H9 (cell line): ENCODE results near the gene SHISA9. TPM values are rescaled to one million over a fixed set of nuclear protein-coding genes. Genes with fewer than 3 reads are reported as not detected.
A peak's percentile ranks its signal among the peaks of the same experiment; 100 is the strongest.

Experiments used
- DNase-seq: peaks from one replicate; pipeline ENCODE4 v3.0.0-alpha.2; 2017
- H2AFZ ChIP-seq: one replicate; pipeline ENCODE4 v1.6.1; 2013; ENCODE audit warnings: mild to moderate bottlenecking, low read length, control low read depth, moderate library complexity
- H2AK5ac ChIP-seq: 2 replicates; pipeline ENCODE4 v1.6.1; 2013; ENCODE audit warnings: low read length, control low read depth, mixed read lengths; ENCODE audit not compliant: insufficient read length
- H2BK120ac ChIP-seq: one replicate; pipeline ENCODE4 v1.6.1; 2013; ENCODE audit warnings: low read depth, mild to moderate bottlenecking, low read length, control low read depth, inconsistent platforms; ENCODE audit not compliant: poor library complexity, severe bottlenecking
- H2BK12ac ChIP-seq: 2 replicates; pipeline ENCODE4 v1.6.1; 2013; ENCODE audit warnings: low read length, control low read depth, mixed read lengths, low read depth; ENCODE audit not compliant: insufficient read length
- H2BK15ac ChIP-seq: 2 replicates; pipeline ENCODE4 v1.6.1; 2013; ENCODE audit warnings: low read depth, low read length, control low read depth
- H2BK20ac ChIP-seq: one replicate; pipeline ENCODE4 v1.6.1; 2013; ENCODE audit warnings: low read depth, mild to moderate bottlenecking, low read length, control low read depth, inconsistent platforms; ENCODE audit not compliant: poor library complexity, severe bottlenecking
- H2BK5ac ChIP-seq: 2 replicates; pipeline ENCODE4 v1.6.1; 2013; ENCODE audit warnings: low read length, control low read depth, mixed read lengths; ENCODE audit not compliant: insufficient read length
- H3K14ac ChIP-seq: 2 replicates; pipeline ENCODE4 v1.6.1; 2013; ENCODE audit warnings: low read length, control low read depth; ENCODE audit not compliant: insufficient read depth
- H3K18ac ChIP-seq: 2 replicates; pipeline ENCODE4 v1.6.1; 2013; ENCODE audit warnings: low read depth, mild to moderate bottlenecking, mixed read lengths, low read length, control low read depth; ENCODE audit not compliant: insufficient read length
- H3K23ac ChIP-seq: 2 replicates; pipeline ENCODE4 v1.6.1; 2013; ENCODE audit warnings: low read length, control low read depth, mixed read lengths, low read depth; ENCODE audit not compliant: insufficient read length
- H3K23me2 ChIP-seq: 2 replicates; pipeline ENCODE4 v1.6.1; 2013; ENCODE audit warnings: low read depth, mild to moderate bottlenecking, mixed read lengths, low read length, control low read depth; ENCODE audit not compliant: insufficient read length, poor library complexity, severe bottlenecking
- H3K27ac ChIP-seq: 2 replicates; pipeline ENCODE4 v1.5.1; 2013; ENCODE audit warnings: low read length, control low read depth, mixed read lengths, low read depth; ENCODE audit not compliant: insufficient read length
- H3K27me3 ChIP-seq: 2 replicates; pipeline ENCODE4 v1.6.1; 2013; ENCODE audit warnings: low read length, control low read depth, inconsistent platforms; ENCODE audit not compliant: insufficient read depth
- H3K4ac ChIP-seq: 2 replicates; pipeline ENCODE4 v1.6.1; 2013; ENCODE audit warnings: low read depth, mild to moderate bottlenecking, control low read depth, inconsistent platforms, low read length, moderate library complexity
- H3K4me1 ChIP-seq: 2 replicates; pipeline ENCODE4 v1.6.1; 2013; ENCODE audit warnings: low read length, control low read depth, inconsistent platforms; ENCODE audit not compliant: insufficient read depth
- H3K4me2 ChIP-seq: 2 replicates; pipeline ENCODE4 v1.6.1; 2013; ENCODE audit warnings: low read length, control low read depth, mixed read lengths; ENCODE audit not compliant: insufficient read length, insufficient read depth
- H3K56ac ChIP-seq: 2 replicates; pipeline ENCODE4 v1.6.1; 2013; ENCODE audit warnings: low read depth, mild to moderate bottlenecking, mixed read lengths, low read length, control low read depth; ENCODE audit not compliant: insufficient read length
- H3K79me1 ChIP-seq: 2 replicates; pipeline ENCODE4 v1.6.1; 2013; ENCODE audit warnings: low read depth, mild to moderate bottlenecking, moderate library complexity, low read length, control low read depth, inconsistent platforms; ENCODE audit not compliant: insufficient read depth, poor library complexity, severe bottlenecking
- H3K79me2 ChIP-seq: 2 replicates; pipeline ENCODE4 v1.6.1; 2013; ENCODE audit warnings: low read length, control low read depth, inconsistent platforms; ENCODE audit not compliant: insufficient read depth
- H3K9ac ChIP-seq: 2 replicates; pipeline ENCODE4 v1.6.1; 2013; ENCODE audit warnings: low read length, control low read depth, mixed read lengths; ENCODE audit not compliant: insufficient read length; ENCODE audit errors: extremely low read depth
- H3K9me3 ChIP-seq: one replicate; pipeline ENCODE4 v1.6.1; 2013; ENCODE audit warnings: low read depth, low read length, inconsistent platforms; ENCODE audit not compliant: control insufficient read depth
- H3T11ph ChIP-seq: one replicate; pipeline ENCODE4 v1.6.1; 2013; ENCODE audit warnings: mild to moderate bottlenecking, low read length, control low read depth, inconsistent platforms
- H4K20me1 ChIP-seq: one replicate; pipeline ENCODE4 v1.6.1; 2013; ENCODE audit not compliant: control insufficient read depth, insufficient read length, insufficient read depth
- H4K5ac ChIP-seq: 2 replicates; pipeline ENCODE4 v1.6.1; 2013; ENCODE audit warnings: low read depth, mild to moderate bottlenecking, mixed read lengths, low read length, control low read depth; ENCODE audit not compliant: insufficient read length
- H4K8ac ChIP-seq: replicated peaks from 2 replicates; pipeline ENCODE4 v1.6.1; 2013; ENCODE audit warnings: low read length, control low read depth, mixed read lengths, low read depth; ENCODE audit not compliant: insufficient read length
- H4K91ac ChIP-seq: 2 replicates; pipeline ENCODE4 v1.6.1; 2013; ENCODE audit warnings: low read depth, mild to moderate bottlenecking, moderate library complexity, mixed read lengths, low read length, control low read depth; ENCODE audit not compliant: insufficient read length
- H3K27ac Mint-ChIP-seq, 3 experiments: 2 replicates in 2 of 3; 3 replicates in 1 of 3; pipeline ENCODE4 v1.8.0; 2020 to 2021; ENCODE audit warnings: mixed read lengths in 3 of 3, mild to moderate bottlenecking in 1 of 3, moderate library complexity in 1 of 3
- H3K27me3 Mint-ChIP-seq: 2 replicates; pipeline ENCODE4 v1.8.0; 2021; ENCODE audit warnings: low read depth, mild to moderate bottlenecking, moderate library complexity, mixed read lengths
- H3K36me3 Mint-ChIP-seq, 3 experiments: 2 replicates in 2 of 3; 3 replicates in 1 of 3; pipeline ENCODE4 v1.8.0; 2020 to 2021; ENCODE audit warnings: low read depth in 3 of 3, mixed read lengths in 3 of 3; ENCODE audit not compliant: insufficient read depth in 1 of 3
- H3K4me1 Mint-ChIP-seq, 2 experiments: 2 replicates each; pipeline ENCODE4 v1.8.0; 2020; ENCODE audit warnings: mixed read lengths in 2 of 2
- H3K4me3 Mint-ChIP-seq, 2 experiments: 2 replicates in 1 of 2; 3 replicates in 1 of 2; pipeline ENCODE4 v1.8.0; 2020 to 2021; ENCODE audit warnings: mild to moderate bottlenecking in 2 of 2, mixed read lengths in 2 of 2, moderate library complexity in 1 of 2
- H3K9me3 Mint-ChIP-seq, 2 experiments: 2 replicates in 1 of 2; 3 replicates in 1 of 2; pipeline ENCODE4 v1.8.0; 2020; ENCODE audit warnings: mild to moderate bottlenecking in 2 of 2, mixed read lengths in 2 of 2, moderate library complexity in 1 of 2
- WGBS: extraction: QIAGEN DNeasy Blood & Tissue Kit; methylation state at CpG from one replicate; pipeline ENCODE4 v1.1.7; 2013; ENCODE audit warnings: missing lambda C conversion rate, low lambda C conversion rate, mixed read lengths; ENCODE audit not compliant: insufficient read length; ENCODE audit errors: extremely low coverage; 5-methylcytosine and 5-hydroxymethylcytosine counted together
- total RNA-seq: library from RNA; stranded (reverse); gene quantifications from 2 replicates; pipeline ENCODE4 v1.2.1, GENCODE V29; 2021
- TF ChIP-seq, protein P1 (sequence below): fragments of 200-600 bp; sonication (generic); conservative IDR thresholded peaks from 3 replicates; pipeline ENCODE4 v1.8.0; 2021; ENCODE audit warnings: antibody characterized with exemption, mild to moderate bottlenecking

SHISA9 gene
- total RNA-seq, 1 experiment from 2014 or later = 7.0 TPM

DNA sequence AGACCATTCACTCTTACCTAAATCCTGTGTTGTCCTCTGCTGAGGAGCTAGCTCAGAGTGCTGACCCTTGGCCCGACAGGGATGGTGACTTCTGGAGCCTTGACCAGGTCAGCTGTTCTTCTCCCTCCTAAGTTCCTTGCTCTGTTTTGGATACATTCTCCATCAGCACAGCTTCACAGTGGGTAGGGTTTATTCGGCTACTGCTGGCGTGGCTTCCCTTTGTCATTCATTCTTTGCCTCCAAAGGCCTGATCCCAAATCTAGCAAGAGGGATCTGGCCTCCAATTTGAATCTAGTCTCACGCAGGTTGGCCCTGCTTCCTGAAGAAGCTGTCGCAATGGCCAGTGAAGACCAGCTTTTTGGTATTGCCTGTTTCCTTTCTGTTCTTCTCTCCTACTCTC is 116.6 kb downstream of the SHISA9 start:
- DNase-seq = peak; percentile 38

More for the DNA sequence above, 116.6 kb downstream of the SHISA9 start:
- TF ChIP-seq, protein P1, sequence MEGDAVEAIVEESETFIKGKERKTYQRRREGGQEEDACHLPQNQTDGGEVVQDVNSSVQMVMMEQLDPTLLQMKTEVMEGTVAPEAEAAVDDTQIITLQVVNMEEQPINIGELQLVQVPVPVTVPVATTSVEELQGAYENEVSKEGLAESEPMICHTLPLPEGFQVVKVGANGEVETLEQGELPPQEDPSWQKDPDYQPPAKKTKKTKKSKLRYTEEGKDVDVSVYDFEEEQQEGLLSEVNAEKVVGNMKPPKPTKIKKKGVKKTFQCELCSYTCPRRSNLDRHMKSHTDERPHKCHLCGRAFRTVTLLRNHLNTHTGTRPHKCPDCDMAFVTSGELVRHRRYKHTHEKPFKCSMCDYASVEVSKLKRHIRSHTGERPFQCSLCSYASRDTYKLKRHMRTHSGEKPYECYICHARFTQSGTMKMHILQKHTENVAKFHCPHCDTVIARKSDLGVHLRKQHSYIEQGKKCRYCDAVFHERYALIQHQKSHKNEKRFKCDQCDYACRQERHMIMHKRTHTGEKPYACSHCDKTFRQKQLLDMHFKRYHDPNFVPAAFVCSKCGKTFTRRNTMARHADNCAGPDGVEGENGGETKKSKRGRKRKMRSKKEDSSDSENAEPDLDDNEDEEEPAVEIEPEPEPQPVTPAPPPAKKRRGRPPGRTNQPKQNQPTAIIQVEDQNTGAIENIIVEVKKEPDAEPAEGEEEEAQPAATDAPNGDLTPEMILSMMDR = no peak
- Histone ChIP-seq H2BK15ac (no peak overlapping the region), H2BK20ac (no peak overlapping the region), H2AFZ (no peak overlapping the region), H2BK120ac (no peak overlapping the region), H3K23me2 (no peaks in the 10 kb centered on the region), H4K20me1 (peaks cover 5% of the 10 kb centered on the region), H2BK5ac (no peak overlapping the region), H3K79me1 (peaks cover 4% of the 10 kb centered on the region), H4K91ac (no peak overlapping the region), H3T11ph (no peak overlapping the region), H3K27ac (no peak overlapping the region), H3K9ac (no peak overlapping the region), H3K9me3 (no peaks in the 10 kb centered on the region), H3K14ac (no peak overlapping the region), H3K56ac (no peak overlapping the region), H2AK5ac (no peak overlapping the region), H3K4ac (no peak overlapping the region), H2BK12ac (no peak overlapping the region), H3K23ac (no peak overlapping the region), H3K4me1 (peaks cover 23% of the 10 kb centered on the region), H3K4me2 (peak overlapping the region; percentile 18), H4K5ac (no peak overlapping the region), H3K27me3 (no peaks in the 10 kb centered on the region), H3K18ac (no peak overlapping the region), H3K79me2 (peaks cover 5% of the 10 kb centered on the region; the same call in 1 of the 2 replicates), H4K8ac (no peak overlapping the region)
- no peaks in the 10 kb centered on the region for H3K27me3 Mint-ChIP-seq
- no peaks in the 10 kb centered on the region; a peak in 1 of 7 replicates for H3K36me3 Mint-ChIP-seq
- peak overlapping the region in 2 of 3 experiments; percentile 88 to 92; a peak in 6 of 7 replicates for H3K27ac Mint-ChIP-seq
- no CpG with 5 or more reads among the region's 5 CpGs for WGBS
- H3K4me1 Mint-ChIP-seq = peaks cover 32 to 52% of the 10 kb centered on the region in 2 experiments
- H3K9me3 Mint-ChIP-seq = no peaks in the 10 kb centered on the region; a peak in 1 of 5 replicates
- no peak overlapping the region for H3K4me3 Mint-ChIP-seq
